T-helper 17 cell (primary cell): ENCODE results near the gene SMARCA4. TPM values are rescaled to one million over a fixed set of nuclear protein-coding genes. Genes with fewer than 3 reads are reported as not detected.
"Not testable (repeated sequence)": the region's sequence is repeated elsewhere in the genome, so short reads cannot be mapped to it uniquely, and the experiment has no call there.

Experiments
- ATAC-seq: fragments of 150-1000 bp; cut with Tn5 transposase; 2 replicates; pipeline ENCODE4 v1.10.0; 2021; ENCODE audit warnings: mild to moderate bottlenecking, moderate library complexity
- DNase-seq, 3 donors: peaks; one replicate each; pipeline versions ENCODE4 v3.0.0 to v3.0.0-alpha.2; 2020 to 2021
- H3K9me3 ChIP-seq: one replicate; pipeline ENCODE4 v1.7.0; 2013; ENCODE audit warnings: low read length, mild to moderate bottlenecking; ENCODE audit not compliant: control insufficient read depth, poor library complexity, severe bottlenecking
- H3K27ac Mint-ChIP-seq: one replicate; pipeline ENCODE4 v1.8.0; 2022; ENCODE audit warnings: mild to moderate bottlenecking, moderate library complexity, mixed read lengths
- H3K27me3 Mint-ChIP-seq: one replicate; pipeline ENCODE4 v1.8.0; 2022; ENCODE audit warnings: mixed read lengths
- H3K36me3 Mint-ChIP-seq: one replicate; pipeline ENCODE4 v1.8.0; 2022; ENCODE audit warnings: low read depth, mixed read lengths
- H3K4me1 Mint-ChIP-seq: one replicate; pipeline ENCODE4 v1.8.0; 2022; ENCODE audit warnings: mild to moderate bottlenecking, mixed read lengths
- H3K4me3 Mint-ChIP-seq: one replicate; pipeline ENCODE4 v1.8.0; 2022; ENCODE audit warnings: mild to moderate bottlenecking, moderate library complexity, mixed read lengths
- total RNA-seq, 4 donors: library from RNA in 2 of 4; stranded (reverse) in 2 of 4; gene quantifications; one replicate each; pipeline ENCODE4 v1.2.3 and lab custom pipeline; 2022 to 2026

Gene SMARCA4
- total RNA-seq, 2 donors from 2014 or later, result 93.9 to 94.0 TPM

DNA sequence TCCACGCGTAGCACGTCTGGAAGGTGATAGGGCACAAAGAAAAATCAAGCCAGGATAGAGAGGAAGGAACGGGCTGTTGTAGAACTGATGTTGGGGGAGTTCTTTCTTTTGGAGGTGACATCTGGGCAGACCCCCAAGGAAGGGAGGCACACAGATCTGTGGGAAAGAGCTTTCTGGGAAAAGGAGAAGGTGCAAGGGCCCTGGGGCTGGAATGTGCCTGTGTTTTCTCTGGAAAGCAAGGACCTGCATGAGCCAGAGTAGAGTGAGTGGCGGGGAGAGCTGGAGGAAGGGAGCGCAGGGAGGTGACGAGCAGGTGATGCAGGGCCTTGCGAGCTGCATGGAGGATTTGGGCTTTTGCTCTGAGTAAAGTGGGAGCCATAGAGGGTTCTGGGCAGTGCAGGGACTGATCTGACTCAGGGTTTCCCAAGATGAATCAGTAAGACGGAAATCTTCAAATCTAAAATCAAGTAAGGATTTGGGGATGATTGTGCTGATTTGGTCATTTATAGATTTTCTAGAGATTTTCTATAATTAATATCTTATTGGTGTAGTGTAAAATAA is 30.8 kb downstream of the SMARCA4 start:
- Mint-ChIP-seq H3K36me3 (peaks cover 6% of the 10 kb centered on the region), H3K27ac (no peak overlapping the region), H3K4me1 (peaks cover 3% of the 10 kb centered on the region), H3K27me3 (no peaks in the 10 kb centered on the region), H3K4me3 (no peak overlapping the region)
- ATAC-seq, result no peak
- DNase-seq, result no peak
- H3K9me3 ChIP-seq, result no peaks in the 10 kb centered on the region

DNA sequence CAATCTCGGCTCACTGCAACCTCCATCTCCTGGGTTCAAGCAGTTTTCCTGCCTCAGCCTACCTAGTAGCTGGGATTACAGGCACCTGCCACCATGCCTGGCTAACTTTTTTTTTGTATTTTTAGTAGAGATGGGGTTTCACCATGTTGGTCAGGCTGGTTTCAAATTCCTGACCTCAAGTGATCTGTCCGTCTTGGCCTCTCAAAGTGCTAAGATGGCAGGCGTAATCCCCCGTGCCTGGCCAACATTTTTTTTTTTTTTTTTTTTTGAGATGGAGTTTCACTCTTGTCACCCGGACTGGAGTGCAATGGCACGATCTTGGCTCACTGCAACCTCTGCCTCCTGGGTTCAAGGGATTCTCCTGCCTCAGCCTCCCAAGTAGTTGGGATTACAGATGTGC is 31.3 kb downstream of the SMARCA4 start:
- not testable (repeated sequence) for H3K4me1 Mint-ChIP-seq, H3K4me3 Mint-ChIP-seq, H3K27ac Mint-ChIP-seq, H3K9me3 ChIP-seq, H3K27me3 Mint-ChIP-seq, DNase-seq, H3K36me3 Mint-ChIP-seq, ATAC-seq

DNA sequence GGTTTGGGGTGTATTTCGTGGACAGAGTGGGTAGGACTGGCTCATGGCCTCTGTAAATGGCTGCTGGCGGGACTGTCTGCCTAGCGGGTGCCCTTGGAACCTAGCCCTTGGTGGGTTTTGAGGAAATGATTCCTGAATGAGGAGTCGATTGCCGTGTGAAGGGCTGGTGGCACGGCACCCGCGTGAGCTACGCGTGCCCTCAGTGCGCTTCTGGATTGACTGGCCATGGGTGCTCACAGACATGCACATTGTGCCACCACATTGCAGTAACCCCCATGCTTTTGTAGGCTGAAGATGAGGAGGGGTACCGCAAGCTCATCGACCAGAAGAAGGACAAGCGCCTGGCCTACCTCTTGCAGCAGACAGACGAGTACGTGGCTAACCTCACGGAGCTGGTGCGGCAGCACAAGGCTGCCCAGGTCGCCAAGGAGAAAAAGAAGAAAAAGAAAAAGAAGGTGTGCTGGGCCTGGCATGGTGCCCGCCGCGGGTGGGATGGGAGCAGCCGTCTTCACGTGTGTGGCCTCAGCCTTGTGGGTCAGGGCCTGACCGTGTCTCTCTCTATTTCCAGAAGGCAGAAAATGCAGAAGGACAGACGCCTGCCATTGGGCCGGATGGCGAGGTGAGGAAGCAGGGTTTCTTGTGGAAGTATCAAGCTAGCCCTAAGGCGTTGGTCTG is 35.2 kb downstream of the SMARCA4 start:
- no peak overlapping the region for H3K27ac Mint-ChIP-seq
- peaks cover 8% of the 10 kb centered on the region for H3K36me3 Mint-ChIP-seq
- no peak for DNase-seq
- no peak for ATAC-seq
- peaks cover 3% of the 10 kb centered on the region for H3K4me1 Mint-ChIP-seq
- no peaks in the 10 kb centered on the region for H3K27me3 Mint-ChIP-seq
- no peaks in the 10 kb centered on the region for H3K9me3 ChIP-seq
- no peak overlapping the region for H3K4me3 Mint-ChIP-seq

DNA sequence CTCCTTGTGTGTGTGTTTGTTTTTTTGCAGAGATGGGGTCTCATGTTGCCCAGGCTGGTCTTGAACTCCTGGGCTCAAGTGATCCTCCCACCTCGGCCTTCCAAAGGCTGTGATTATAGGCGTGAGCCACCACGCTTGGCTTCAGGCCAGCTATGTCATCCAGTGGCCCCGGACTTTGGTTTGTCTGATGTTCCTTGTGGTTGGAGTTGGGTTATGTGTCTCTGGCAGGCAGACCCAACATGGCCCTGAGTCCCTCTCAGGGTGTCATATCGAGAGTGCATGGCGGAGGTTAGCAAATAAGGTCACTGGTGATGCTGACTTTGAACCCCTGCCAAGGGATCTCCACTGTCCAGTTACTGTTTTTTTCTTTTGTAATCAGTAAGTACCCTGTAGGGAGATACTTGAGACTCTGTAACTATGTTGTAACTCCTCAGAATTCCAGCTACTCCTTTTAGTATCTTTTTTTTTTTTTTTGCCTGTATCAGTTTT is 37.3 kb downstream of the SMARCA4 start:
- Mint-ChIP-seq H3K27me3 (no peaks in the 10 kb centered on the region), H3K36me3 (peaks cover 3% of the 10 kb centered on the region)

DNA sequence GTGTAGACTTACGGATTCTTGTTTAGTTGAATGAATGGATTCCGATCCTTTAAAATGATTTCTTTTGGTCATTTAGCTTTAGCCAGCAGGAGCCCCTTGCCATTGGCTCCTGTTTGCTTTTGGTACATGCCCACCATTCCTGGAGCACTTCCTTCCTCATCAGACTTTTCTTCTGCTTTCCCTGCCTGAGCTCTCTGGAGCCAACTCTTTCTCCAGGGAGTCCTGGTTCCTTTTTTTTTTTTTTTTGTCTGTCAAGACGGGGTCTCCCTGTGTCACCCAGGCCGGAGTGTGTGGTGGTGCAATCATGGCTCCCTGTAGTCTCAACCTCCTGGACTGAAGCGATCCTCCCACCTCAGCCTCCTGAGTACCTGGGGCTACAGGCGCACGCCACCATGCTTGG is 37.8 kb downstream of the SMARCA4 start:
- Mint-ChIP-seq H3K36me3 (peaks cover 3% of the 10 kb centered on the region), H3K4me1 (peaks cover 3% of the 10 kb centered on the region), H3K27me3 (no peaks in the 10 kb centered on the region), H3K27ac (no peak overlapping the region), H3K4me3 (no peak overlapping the region)
- DNase-seq (no peak), ATAC-seq (no peak)
- H3K9me3 ChIP-seq, result no peaks in the 10 kb centered on the region

More for the DNA sequence above, 37.3 kb downstream of the SMARCA4 start:
- ATAC-seq (no peak), DNase-seq (no peak)
- Mint-ChIP-seq H3K4me3 (no peak overlapping the region), H3K27ac (no peak overlapping the region), H3K4me1 (peaks cover 3% of the 10 kb centered on the region)
- H3K9me3 ChIP-seq, result no peaks in the 10 kb centered on the region

DNA sequence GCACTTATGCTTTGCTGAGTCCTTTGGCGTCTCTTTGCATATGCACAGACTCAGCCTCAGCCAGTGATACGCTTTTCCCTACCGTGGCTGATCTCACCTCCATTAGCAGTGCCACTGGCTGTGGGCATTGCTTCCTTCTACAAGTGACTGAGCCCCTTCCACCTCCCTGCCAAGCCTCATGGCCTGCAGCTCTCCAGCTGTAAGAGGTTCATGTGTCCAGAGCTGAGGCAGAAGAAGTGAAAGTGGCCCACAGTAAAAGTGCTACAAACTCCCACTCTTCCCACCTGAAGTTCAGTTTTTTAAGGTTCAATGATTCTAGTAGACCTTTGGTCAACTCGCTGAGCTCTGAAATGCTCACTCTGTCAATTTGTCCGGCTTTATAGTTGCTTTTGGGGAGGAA is 44.7 kb downstream of the SMARCA4 start:
- Mint-ChIP-seq H3K36me3 (peaks cover 5% of the 10 kb centered on the region), H3K4me1 (no peaks in the 10 kb centered on the region)

DNA sequence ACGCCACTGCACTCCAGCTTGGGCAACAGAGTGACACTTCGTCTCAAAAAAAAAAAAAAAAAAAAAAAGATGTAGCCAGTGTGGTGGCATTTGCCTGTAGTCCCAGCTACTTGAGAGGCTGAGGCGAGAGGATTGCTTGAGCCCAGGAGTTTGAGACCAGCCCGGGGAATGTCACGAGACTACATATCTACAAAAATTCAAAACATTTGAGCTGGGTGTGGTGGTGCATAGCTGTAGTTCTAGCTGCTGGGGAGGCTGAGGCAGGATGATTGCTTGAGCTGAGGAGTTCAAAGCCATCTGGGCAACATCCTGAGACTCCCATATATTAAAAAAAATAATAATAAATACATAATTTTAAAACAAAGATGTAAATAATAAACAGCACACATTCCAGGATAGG is 46.6 kb downstream of the SMARCA4 start:
- ATAC-seq (no peak), DNase-seq (no peak)
- Mint-ChIP-seq H3K27ac (no peak overlapping the region), H3K4me3 (no peak overlapping the region), H3K27me3 (no peaks in the 10 kb centered on the region), H3K36me3 (peaks cover 5% of the 10 kb centered on the region), H3K4me1 (peaks cover under 1% of the 10 kb centered on the region)
- H3K9me3 ChIP-seq, result no peaks in the 10 kb centered on the region

More for the DNA sequence above, 44.7 kb downstream of the SMARCA4 start:
- DNase-seq (no peak), ATAC-seq (no peak)
- H3K27me3 Mint-ChIP-seq, result no peaks in the 10 kb centered on the region
- no peak overlapping the region for H3K4me3 Mint-ChIP-seq
- H3K9me3 ChIP-seq, result no peaks in the 10 kb centered on the region
- H3K27ac Mint-ChIP-seq, result no peak overlapping the region

DNA sequence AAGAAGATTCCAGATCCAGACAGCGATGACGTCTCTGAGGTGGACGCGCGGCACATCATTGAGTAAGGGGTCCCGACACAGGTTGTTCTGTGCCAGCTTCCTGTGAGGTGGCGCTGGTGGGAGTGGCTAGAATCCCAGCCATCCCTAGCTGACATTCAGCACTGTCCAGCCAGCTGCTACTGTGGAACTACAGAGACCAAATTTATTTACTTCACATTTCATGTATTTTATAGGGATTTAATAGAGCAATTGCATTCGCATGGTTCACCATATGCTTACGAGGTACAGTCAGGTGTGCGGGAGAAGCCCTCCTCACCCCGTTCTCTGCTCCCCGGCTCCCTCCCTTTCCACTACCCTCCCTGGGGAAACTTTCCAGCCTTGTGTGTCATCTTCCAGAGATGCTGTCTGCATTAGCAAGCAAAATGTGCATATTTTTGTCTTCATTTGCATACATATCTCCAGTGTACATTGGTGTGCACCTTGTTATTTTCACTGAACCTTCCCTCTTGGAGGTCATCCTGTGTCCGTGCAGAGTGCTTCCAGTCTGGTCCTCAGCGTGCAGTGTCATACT is 47.2 kb downstream of the SMARCA4 start:
- Mint-ChIP-seq H3K4me3 (no peak overlapping the region), H3K36me3 (peaks cover 5% of the 10 kb centered on the region), H3K27ac (no peak overlapping the region), H3K27me3 (no peaks in the 10 kb centered on the region), H3K4me1 (peaks cover 2% of the 10 kb centered on the region)
- H3K9me3 ChIP-seq, result no peaks in the 10 kb centered on the region
- DNase-seq, result no peak
- ATAC-seq, result no peak

DNA sequence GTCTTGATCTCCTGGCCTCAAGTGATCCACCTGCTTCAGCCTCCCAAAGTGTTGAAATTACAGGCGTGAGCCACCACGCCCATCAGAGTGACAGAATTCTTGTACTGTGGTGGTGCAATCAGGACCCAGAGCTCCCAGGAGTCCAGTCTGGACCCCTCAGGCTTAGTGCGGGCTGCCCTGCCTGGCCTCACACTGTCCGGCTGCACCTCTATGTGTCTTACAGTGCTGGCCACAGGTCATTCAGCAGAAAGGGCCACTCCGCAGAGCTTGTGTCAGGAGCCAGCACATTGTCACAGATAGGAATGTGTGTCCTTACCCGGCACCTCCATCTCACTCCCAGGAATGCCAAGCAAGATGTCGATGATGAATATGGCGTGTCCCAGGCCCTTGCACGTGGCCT is 49.2 kb downstream of the SMARCA4 start:
- no peaks in the 10 kb centered on the region for H3K9me3 ChIP-seq
- Mint-ChIP-seq H3K36me3 (peaks cover 5% of the 10 kb centered on the region), H3K4me3 (no peak overlapping the region), H3K4me1 (peaks cover 2% of the 10 kb centered on the region), H3K27ac (no peak overlapping the region), H3K27me3 (no peaks in the 10 kb centered on the region)
- DNase-seq, result no peak
- no peak for ATAC-seq

DNA sequence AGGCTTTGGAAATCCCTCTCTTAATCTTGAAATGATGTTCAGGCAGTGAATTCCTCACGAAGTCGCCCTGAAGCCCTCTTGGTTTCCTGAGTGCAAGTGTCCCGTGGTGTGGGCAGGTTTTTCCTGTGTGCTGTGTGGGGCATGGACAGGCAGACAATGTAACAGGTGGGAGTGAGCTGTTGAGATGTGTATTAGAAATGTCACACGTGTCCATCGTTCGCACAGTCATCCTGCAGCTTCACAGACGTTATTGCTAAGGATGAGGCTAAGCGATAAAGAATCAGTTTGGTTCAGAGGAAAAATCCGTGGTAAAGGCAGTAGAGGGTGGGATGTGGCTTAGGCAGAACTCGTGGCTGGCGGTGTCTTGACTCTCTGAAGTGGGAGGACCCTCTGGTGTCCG is 51.7 kb downstream of the SMARCA4 start:
- no peak overlapping the region for H3K4me3 Mint-ChIP-seq
- H3K27ac Mint-ChIP-seq, result no peak overlapping the region
- DNase-seq (no peak), ATAC-seq (no peak)
- no peaks in the 10 kb centered on the region for H3K27me3 Mint-ChIP-seq
- H3K36me3 Mint-ChIP-seq, result peaks cover 5% of the 10 kb centered on the region
- peaks cover 2% of the 10 kb centered on the region for H3K4me1 Mint-ChIP-seq
- H3K9me3 ChIP-seq, result no peaks in the 10 kb centered on the region

DNA sequence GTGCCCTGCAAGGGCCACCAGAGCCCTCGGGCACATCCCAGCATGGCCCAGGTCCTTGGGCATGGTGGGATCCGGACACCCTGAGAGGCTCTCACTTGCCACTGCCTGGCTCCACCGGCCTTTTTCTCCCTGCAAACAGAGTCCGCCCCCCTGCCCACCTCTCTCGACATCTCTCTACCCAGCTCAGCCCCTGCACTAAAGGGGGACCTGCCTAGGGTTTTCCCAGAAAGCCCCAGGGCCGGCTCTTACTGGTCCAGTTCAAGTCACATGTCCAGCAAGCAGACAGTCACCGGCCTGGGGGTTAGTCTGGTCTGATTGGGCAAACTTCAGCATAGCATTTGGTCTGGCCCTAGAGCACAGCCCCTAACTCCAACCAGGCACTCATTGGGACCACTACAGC is 52.9 kb downstream of the SMARCA4 start:
- Mint-ChIP-seq H3K4me3 (no peak overlapping the region), H3K27ac (no peak overlapping the region), H3K36me3 (peaks cover 3% of the 10 kb centered on the region), H3K4me1 (peaks cover 2% of the 10 kb centered on the region), H3K27me3 (no peaks in the 10 kb centered on the region)
- DNase-seq (no peak), ATAC-seq (no peak)
- no peaks in the 10 kb centered on the region for H3K9me3 ChIP-seq

DNA sequence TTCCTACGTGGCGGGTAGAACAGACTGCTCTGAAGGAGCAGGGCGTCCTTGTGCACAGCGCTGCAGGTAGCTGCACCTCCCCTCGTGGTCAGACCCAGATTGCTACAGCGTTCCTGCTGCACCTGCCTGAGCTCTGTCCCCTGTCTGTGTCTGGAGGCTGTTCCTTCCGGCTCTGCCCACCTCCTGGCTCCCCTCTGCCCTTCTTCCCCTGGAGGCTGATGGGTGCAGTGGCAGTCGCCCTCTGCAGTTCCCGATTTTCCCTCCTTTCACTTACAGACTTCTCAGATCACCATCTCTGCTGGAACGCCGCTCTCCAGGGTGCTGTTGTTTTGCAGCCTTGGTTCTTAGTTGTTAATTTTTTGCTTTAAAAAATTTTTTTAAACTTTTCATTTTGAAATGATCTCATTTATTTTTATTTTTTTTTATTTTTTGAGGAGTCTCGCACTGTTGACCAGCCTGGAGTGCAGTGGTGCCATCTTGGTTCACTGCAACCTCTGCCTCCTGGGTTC is 53.6 kb downstream of the SMARCA4 start:
- no peak overlapping the region for H3K4me3 Mint-ChIP-seq
- no peaks in the 10 kb centered on the region for H3K9me3 ChIP-seq
- peaks cover 2% of the 10 kb centered on the region for H3K4me1 Mint-ChIP-seq
- H3K27ac Mint-ChIP-seq, result peak overlapping the region; percentile 72
- ATAC-seq (no peak), DNase-seq (no peak)
- peaks cover 5% of the 10 kb centered on the region for H3K36me3 Mint-ChIP-seq
- no peaks in the 10 kb centered on the region for H3K27me3 Mint-ChIP-seq

DNA sequence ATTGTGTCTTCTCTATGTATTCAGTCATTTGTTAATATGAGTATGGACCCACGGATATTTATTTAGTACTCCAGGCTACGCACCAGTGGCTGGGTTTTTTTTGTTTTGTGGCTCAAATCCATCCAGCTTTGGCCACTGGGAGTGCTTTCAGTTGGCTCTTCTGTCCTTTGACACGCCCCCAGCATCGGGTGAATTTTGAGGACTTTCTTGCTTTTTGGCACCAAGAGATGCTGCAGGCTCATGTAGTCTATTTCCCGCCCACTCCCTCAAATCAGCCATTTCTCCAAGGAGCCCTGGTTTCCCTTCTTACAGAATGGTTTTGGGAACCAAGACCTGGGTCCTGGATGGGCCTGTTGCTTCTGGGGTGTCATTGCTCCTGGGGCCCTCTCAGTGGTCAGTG is 55.8 kb downstream of the SMARCA4 start:
- Mint-ChIP-seq H3K27me3 (no peaks in the 10 kb centered on the region), H3K36me3 (peaks cover 5% of the 10 kb centered on the region), H3K27ac (no peak overlapping the region), H3K4me1 (peaks cover 3% of the 10 kb centered on the region), H3K4me3 (no peak overlapping the region)
- H3K9me3 ChIP-seq, result no peaks in the 10 kb centered on the region
- no peak for ATAC-seq
- no peak for DNase-seq
